Stimulated activated CD4-positive, alpha-beta T cell treated with anti-CD3 and anti-CD28 coated beads, Interleukin-2, amount 100 ng/mL, for 24 hours (primary cell): ENCODE results near the gene RBM41.
"Not testable (repeated sequence)": the region's sequence is repeated elsewhere in the genome, so short reads cannot be mapped to it uniquely, and the experiment has no call there.

Experiments
- DNase-seq, 2 donors: peaks; one replicate each; pipeline ENCODE4 v3.0.0-alpha.2; 2020

Gene RBM41

DNA sequence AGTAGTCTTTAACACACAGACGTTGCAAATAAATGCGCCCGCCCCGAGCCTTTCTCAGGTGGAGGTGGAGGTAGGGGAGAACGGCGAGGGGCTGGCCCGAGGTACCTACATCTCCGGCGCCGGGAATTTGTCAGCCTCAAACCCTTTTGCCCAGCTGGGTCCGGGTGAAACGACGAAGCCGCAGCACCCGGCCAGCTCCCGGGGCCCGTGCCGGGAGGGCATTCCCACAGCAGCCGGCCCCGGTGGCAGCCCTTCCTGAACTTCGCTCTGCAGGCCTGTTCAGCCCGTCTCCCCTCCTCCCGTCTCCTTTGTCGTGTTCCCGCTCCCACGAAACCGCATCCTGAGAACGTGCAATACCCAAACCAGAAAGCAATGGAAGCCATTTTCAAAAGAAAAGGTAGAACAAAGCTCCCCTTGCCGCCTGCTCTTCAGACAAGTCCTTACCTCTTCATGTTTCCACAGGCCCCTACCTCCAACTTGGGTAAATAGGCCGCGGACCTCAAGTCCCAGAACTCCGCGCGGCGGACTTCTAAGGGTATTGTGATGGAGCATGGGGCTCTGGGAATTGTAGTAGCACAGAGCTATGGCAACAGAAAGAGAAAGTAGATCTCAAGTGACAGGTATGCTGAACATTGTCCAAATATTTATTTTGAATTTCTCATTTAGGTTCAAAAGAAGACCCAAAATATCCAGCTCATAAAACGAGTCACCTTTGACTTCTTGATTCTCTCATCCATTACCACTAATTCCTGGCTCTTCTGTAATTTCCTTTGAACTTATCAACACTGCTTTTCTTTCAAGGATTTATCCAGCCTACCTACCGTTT, at the start of gene RBM41:
RBM41 (minus strand) TSS at position 501 of the 826 bp plus-strand sequence; CDS start at position 452, 49 bp downstream.
- peak; percentile 67 to 69 for DNase-seq

DNA sequence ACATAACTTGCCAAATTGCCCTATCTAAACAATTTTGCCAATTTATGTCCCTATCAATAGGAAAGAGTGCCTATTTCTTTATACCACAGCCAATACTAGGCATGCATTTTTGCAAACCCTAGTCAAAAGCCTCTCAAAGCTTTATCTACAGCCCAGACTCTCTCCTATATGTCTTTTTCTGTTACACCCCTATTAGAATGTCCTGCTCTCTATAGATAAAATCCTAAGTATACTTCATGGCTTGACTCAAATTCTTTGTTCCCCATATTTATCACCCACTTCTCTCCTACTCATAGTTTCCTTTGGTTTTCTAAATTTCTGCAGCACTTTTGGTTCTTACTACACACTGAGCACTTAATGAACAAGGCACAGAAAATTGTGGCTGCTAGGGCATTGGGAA, 49.6 kb upstream of the RBM41 start:
- no peak for DNase-seq

DNA sequence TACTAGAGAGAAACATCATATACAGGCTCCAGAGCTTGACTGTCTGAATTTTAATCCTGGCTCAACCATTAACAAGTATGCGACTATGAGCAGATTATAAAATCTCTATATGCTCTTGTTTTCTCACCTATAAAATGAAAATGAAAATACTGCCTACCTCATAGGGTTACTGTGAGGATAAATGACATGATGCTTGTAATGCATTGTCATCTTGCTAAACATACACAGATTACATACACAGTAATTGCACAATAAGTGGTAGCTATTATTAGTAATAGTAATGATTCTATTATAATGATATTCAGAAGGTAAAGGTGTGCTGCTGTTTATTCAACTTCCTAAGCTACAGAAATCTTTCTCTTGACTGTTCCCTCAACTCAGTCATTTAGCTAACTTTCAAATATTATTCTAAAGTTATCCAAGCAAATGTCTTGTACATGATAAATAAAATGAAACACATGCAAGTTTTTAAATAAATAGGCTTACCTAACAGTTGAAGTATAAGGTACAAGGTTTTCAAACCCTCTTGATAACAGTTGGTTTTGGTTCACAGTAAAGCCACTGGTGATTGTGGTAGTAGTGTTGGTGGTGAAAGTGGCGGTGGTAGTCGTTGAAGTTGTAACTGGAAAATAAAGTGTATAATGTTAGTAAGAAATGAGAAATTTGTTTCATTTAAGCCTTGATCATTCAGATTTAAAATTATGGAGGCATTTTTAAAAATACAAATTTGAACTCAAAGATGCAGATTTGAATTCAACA, 48.7 kb upstream of the RBM41 start:
- no peak for DNase-seq

DNA sequence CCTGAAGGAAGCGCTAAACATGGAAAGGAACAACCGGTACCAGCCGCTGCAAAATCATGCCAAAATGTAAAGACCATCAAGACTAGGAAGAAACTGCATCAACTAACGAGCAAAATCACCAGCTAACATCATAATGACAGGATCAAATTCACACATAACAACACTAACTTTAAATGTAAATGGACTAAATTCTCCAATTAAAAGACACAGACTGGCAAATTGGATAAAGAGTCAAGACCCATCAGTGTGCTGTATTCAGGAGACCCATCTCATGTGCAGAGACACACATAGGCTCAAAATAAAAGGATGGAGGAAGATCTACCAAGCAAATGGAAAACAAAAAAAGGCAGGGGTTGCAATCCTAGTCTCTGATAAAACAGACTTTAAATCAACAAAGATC, 39.0 kb upstream of the RBM41 start:
- DNase-seq: not testable (repeated sequence)

DNA sequence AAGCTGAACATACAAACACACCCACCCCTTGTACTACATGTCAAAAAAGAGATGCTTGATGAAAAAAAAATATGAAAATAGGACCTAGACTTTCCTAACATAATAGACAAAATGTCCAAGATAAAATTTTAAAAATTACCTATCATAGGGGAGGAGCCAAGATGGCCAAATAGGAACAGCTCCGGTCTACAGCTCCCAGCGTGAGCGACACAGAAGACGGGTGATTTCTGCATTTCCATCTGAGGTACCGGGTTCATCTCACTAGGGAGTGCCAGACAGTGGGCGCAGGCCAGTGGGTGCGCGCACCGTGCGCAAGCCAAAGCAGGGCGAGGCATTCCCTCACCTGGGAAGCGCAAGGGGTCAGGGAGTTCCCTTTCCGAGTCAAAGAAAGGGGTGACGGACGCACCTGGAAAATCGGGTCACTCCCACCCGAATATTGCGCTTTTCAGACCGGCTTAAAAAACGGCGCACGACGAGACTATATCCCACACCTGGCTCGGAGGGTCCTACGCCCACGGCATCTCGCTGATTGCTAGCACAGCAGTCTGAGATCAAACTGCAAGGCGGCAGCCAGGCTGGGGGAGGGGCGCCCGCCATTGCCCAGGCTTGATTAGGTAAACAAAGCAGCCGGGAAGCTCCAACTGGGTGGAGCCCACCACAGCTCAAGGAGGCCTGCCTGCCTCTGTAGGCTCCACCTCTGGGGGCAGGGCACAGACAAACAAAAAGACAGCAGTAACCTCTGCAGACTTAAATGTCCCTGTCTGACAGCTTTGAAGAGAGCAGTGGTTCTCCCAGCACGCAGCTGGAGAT, 37.2 kb upstream of the RBM41 start:
- not testable (repeated sequence) for DNase-seq

DNA sequence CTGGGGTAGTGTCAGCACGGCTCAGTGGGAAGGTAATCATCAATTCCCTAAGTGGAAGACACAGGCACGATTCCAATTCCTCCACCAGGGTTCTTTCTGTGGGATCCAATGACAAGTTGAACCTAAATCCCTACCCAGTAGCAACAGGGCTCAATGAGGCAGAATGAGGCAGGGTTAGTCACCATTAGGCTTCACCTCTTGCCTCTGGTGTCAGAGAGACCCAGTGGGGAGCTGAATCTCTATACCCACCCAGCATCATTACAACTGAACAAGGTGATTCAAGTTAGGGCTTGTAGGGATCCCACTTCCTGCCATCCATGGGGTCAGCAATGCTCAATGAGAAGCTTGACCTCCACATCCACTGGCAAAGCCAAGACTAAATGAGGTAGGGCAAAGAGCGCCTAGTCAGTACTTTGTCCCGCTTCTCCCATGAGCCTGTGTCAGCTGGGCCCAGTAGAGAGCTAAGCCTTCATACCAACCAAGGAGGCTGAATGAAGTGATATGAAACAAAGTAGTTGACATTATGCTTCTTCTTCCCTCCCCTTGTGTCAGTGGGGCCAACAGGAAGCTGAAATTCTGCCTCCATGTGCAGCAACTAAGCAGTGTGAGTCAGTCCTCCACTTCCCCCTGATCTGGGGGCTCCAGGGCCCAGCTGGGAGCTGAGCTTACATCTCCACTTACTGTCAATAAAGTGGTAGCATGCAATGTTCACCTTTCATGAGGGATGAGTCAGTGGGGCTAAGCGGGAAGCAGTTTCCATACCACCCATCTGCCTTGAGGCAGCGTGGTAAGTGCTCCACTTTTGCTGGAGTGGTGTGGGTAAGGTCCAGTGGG, 36.4 kb upstream of the RBM41 start:
- peak; percentile 9 to 22 for DNase-seq

DNA sequence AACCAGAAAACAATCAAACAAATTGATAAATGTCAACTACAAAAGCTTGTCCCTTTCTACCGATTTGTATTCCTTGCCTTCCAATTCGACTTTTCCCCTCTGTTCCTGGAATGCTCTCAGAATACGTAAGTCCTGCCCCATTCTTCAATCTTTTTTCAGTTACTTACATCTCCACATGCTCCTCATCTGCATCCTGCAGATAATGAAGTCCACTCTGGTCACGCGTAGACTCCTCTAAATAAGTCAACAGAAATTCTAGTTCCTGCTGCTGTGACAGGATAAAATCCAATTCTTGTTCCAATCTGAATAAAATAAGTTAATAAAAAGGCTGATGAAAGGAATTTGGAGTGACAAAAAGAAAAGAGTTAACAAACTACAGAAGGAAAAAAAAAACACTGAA, 34.4 kb upstream of the RBM41 start:
- no peak for DNase-seq

DNA sequence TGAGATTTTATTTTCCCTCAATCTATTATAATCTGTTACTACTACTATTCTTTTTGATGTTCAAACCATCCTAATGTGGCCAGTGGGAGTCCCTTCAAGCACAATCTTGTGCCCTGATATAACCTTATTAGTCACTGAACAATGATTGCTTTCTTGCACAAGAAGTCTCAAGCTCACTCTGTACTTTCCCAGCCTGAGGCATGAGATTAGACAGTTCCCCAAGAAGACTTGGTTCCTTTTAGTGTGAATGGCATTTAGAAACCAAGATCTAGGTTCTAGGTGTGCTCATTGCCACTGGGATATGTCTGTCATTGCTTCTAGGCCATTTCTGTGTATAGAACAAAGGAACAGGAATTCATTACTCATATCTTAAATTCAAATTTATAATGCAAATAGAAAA, 28.0 kb upstream of the RBM41 start:
- DNase-seq: no peak

DNA sequence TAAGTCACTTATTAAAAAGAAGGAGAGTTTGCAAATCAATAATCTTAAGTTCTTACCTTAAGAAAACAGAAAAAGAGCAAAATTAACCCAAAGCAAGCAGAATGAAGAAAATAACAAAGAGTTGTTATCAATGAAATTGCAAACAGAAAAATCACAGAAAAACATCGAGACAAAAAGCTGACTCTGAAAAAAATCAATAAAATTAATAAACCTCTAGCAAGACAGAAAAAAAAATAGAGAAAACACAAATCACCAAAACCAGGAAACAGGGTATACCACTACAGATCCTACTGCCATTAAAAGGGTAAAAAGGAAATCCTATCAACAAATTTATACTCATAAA, 17.3 kb upstream of the RBM41 start:
- DNase-seq: no peak

DNA sequence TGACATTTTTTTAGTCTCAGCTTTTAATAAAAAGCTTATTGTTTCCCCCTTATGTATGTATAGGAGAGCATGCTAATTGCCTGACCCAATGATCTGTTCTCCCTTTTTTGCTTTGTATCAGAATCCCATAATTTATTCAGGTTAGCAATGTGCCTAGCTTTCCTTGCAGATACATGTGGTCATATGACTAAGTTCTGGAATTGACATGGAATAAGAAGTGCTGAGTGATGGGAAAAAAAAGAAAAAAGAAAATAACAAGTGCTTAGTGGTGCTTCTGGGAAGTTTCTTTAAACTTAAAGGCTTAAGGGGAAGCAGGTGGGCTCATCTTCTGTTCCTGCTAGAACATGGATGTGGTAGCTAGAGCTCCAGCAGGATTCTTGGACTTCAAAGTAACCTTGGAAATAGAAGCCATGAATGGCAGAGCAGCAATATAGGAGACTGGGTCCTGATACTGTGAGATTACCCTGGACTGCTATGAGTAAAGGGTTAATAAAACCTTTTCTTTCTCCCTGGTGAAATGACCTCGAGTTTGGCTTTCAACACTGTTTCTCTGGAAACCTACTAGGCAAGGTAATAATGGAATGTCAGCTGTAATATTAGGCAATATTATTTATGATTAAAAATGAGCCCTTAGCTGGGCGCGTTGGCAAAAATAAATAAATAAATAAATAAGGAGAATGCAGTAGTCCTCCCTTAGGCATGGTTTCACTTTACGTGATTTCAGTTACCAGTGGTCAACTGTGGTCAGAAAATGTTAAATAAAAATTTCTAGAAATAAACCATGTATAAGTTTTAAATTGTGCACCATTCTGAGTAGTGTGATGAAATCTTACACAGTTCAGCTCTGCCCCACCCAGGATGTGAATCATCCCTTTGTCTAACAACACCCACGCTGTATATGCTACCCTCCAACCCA, 16.7 kb upstream of the RBM41 start:
- peak; percentile 1 to 22 for DNase-seq

DNA sequence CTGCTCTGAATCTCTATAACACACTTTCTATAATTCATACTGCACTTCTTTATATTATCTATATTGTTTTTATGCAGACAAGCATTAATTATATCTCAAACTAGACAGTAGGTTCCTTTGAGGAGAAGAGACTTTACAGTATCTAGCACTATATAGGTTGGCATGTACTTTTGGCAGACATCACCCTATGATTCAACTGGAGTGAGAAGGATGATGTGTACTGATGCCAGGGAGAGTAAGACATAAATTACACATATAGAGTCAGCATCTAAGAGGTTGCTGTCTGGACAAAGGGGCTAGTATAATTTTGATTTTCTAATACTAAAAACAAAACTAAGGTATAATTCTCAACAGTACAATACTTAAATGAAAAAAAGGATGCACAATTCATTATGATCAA, 5.1 kb upstream of the RBM41 start:
- no peak for DNase-seq

DNA sequence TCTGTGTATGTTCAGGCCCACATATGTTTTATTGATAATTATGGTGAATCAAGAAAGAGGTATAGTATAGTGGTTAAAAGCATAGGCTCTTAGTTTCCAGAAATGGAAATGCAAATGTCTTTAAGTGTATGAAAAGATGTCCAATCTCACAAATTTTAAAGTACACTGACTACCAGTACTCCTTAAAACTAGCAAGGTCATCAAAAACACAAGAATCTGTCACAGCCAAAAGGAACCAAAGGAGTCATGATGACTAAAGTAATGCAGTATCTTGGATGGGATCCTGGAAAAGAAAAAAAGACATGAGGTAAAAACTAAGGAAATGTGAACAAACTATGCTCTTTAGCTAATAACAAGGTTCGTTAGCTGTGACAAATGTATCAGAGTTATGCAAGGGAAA, 661 bp upstream of the RBM41 start:
- DNase-seq: no peak

DNA sequence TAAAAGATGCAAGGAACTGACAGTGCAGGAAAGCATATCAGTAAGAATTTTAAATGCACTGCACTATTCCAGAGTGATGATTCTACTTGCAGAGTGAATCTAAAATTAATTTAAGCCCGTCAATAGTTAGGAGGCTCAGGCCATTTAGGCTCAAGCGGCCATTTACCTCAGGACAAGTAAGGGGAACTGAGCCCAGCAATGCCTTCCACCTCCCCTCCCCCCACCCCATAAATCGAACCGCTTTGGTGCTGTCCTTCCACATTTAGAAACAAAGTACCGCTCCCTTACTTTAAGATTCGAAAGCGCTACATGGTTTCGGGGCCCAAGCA, 665 bp downstream of the RBM41 start:
- DNase-seq: no peak

DNA sequence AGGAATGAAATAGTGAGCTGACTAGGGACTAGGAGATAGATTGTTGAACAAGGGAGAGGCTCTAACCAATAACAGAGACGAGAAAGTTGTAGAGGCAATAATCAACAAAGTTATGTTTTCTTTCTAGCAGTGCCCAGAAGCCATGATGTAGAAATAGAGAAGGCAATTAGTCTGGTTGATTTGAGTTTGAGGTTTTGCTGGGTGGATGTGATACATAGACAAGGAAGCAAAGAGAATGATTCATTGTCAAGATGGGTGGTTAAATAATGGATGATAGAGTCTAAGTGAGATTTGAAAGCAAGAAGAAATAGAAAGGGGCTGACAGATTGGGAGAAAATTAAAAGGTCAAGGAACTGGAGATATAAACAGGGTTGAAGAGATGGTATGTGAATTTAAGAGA, 11.2 kb downstream of the RBM41 start:
- DNase-seq: no peak

DNA sequence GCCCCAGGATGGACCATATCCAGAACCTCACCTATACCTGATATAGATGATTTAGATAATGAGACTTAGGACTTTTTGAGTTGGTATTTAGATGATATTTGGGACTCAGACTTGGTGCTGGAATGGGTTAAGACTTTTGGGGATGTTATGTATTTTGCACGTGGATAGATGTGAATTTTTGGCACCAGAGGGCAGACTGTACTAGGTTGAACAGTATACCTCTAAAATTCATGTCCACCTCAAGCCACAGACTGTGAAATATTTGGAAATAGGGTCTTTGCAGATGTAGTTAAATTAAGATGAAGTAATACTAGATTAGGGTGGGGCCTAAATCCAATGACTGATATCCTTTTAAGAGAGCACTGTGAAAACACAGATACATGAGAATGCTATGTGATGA, 15.6 kb downstream of the RBM41 start:
- DNase-seq: no peak

DNA sequence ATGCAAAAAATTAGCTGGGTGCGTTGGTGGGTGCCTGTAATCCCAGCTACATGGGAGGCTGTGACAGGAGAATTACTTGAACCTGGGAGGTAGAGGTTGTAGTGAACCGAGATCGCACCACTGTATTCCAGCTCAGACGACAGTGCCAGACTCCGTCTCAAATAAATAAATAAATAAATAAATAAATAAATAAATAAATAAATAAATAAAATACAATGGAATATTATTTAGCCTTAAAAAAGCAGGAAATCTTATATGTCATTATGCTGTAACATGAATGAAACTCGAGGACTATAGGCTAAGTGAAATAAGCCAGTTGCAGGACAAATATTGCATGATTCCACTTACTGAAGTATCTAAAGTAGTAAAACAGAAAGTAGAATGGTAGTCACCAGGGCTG, 42.5 kb downstream of the RBM41 start:
- no peak for DNase-seq

DNA sequence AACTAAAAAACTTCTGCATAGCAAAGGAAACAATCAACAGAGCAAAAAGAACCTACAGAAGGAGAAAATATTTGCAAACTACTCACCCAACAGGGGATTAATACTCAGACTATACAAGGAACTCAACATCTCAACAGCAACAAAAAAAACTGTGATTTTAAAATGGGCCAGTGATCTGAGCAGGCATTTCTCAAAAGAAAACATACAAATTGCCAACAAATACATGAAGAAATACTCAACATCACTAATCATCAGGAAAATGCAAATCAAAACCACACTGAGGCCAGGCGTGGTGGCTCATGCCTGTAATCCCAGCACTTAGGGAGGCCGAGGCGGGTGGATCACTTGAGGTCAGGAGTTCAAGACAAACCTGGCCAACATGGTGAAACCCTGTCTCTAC, 60.9 kb downstream of the RBM41 start:
- DNase-seq: not testable (repeated sequence)

DNA sequence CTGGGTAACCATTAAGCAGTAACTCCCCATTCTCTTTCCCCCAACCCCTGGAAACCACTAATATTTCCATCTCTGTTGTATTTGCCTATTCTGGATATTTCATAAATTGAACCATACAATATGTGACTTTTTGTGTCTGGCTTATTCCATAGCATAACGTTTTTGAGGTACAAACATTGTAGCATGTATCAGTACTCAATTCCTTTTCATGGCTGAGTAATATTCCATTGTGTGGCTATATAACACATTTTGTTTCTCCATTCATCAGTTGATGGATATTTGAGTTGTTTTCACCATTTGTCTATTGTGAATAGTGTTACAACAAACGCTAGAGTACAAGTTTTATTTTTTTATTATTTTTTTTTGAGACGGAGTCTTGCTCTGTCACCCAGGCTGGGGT, 63.6 kb downstream of the RBM41 start:
- DNase-seq: no peak

DNA sequence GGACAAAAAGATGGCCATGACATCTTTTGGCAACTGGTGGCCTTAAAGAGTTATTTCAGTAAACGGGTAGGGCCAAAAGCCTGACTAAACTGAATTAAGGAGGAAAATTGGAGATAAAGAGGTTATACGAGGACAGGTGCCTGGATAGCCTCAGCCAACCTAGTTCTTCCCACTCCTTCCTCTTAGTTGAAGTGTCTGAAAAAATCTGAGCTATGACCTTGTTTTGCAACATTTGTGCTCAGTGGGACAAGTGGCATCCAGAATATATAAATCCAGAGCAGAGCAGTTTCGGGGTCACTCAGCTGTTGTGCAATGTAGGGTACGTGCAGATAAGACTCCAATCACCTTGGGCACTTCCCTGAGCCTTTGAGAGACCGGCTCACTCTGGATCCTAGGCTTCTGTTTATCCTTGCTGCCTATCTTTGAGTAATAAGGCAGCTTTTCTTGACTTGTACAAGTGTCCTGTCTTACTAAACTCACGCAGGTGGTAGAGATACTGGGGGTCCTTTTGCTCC, 68.4 kb downstream of the RBM41 start:
- no peak for DNase-seq

DNA sequence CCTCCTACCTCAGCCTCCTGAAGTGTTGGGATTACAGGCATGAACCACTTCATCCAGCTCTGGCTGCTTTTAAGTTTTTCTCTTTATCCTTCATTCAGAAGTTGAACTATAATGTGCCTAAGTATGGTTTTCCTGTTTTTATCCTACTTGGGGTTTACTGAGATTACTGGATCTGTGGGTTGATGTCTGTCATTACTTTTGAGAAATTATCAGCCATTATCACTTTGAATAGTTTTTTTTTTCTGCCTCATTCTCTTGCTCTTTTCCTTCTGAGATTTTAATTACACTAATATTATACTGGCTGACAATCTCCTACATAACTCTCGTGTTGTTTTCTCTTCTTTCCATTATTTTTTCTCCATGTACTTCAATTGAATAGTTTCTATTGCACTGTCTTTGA, 71.0 kb downstream of the RBM41 start:
- DNase-seq: no peak

DNA sequence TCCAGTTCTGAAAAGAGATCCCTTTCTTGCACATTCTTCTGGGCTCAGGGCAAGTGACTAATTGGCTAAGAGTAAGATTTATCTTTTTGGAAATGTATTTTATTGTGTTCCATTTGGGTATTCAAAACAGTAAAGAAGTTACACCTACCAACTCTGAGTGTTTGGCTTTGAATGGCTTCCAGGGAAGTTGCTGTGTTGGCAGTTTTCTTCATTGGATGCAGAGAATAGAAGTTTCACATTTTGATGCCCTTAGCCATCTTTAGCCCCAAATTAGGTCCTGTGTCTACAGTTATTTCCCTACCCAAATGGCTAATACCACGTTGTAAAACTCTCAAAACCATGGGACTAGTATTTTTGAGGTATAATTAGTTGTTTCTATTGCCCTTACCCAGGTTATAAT, 88.9 kb downstream of the RBM41 start:
- no peak for DNase-seq

DNA sequence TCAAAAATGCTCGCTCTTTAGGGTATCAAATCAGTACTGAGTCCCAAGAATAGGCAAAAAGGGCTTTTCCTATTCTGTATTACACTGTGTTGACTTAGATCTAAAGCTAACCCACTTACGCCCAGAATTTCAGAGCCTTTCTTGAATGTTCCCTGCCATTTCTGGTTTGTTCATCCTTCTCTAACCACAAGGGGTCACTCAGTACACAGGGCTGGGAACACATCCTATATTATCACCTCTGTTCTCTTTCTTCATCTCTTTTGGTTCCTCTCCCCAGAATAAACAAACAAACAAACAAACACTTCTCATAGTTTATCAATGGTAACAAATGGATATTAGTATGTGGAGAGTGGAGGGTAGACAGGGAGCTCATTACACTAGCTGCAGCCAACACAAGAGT, 93.1 kb downstream of the RBM41 start:
- no peak for DNase-seq
